GM12878 (cell line): ENCODE data around the gene JADE3.

ENCODE experiments used
- ATF7 ChIP-seq: fragments of 450-650 bp; IDR thresholded peaks from 2 replicates; pipeline ENCODE4 v1.6.1; 2016; ENCODE audit warnings: low read depth, mild to moderate bottlenecking
- BMI1 ChIP-seq: fragments of 450-650 bp; IDR thresholded peaks from 2 replicates; pipeline ENCODE4 v1.6.1; 2016; ENCODE audit warnings: mild to moderate bottlenecking, moderate library complexity, borderline replicate concordance
- EGR1 ChIP-seq, 2 experiments: IDR thresholded peaks; 1 replicate in 1 of 2; 2 replicates in 1 of 2; pipeline ENCODE4 v1.6.1; 2011 to 2012; ENCODE audit warnings: low read depth in 2 of 2, low read length in 2 of 2, borderline replicate concordance in 1 of 2, mild to moderate bottlenecking in 1 of 2, moderate library complexity in 1 of 2
- EZH2 ChIP-seq: IDR thresholded peaks from 2 replicates; pipeline ENCODE4 v1.6.1; 2012; ENCODE audit warnings: low read depth, mild to moderate bottlenecking, control low read depth, inconsistent platforms, low read length, borderline replicate concordance; ENCODE audit not compliant: control insufficient read depth
- FOS ChIP-seq: IDR thresholded peaks from 3 replicates; pipeline ENCODE4 v1.6.1; 2011; ENCODE audit warnings: borderline replicate concordance; ENCODE audit not compliant: insufficient read length; ENCODE audit errors: extremely low read depth
- POLR2AphosphoS5 ChIP-seq: IDR thresholded peaks from 2 replicates; pipeline ENCODE4 v1.6.1; 2011; ENCODE audit warnings: mild to moderate bottlenecking, low read length, inconsistent platforms
- SRF ChIP-seq, 2 experiments: IDR thresholded peaks; 2 replicates each; pipeline ENCODE4 v1.6.1; 2011; ENCODE audit warnings: low read depth in 2 of 2, low read length in 2 of 2, mild to moderate bottlenecking in 1 of 2, moderate library complexity in 1 of 2
- TAF1 ChIP-seq: IDR thresholded peaks from 2 replicates; pipeline ENCODE4 v1.6.1; 2011; ENCODE audit warnings: mild to moderate bottlenecking, low read depth, low read length, borderline replicate concordance
- TF ChIP-seq, protein P1 (sequence below): IDR thresholded peaks from 2 replicates; pipeline ENCODE4 v1.6.1; 2012; ENCODE audit warnings: mild to moderate bottlenecking, low read depth, low read length
- TF ChIP-seq, protein P2 (sequence below), 3 experiments: IDR thresholded peaks in 2 of 3; conservative IDR thresholded peaks in 1 of 3; 2 replicates each; pipeline ENCODE4 v1.5.1; 2011; ENCODE audit warnings: low read depth in 3 of 3, low read length in 3 of 3, mild to moderate bottlenecking in 3 of 3, control low read depth in 2 of 3, moderate library complexity in 2 of 3, inconsistent platforms in 1 of 3, mixed read lengths in 1 of 3; ENCODE audit not compliant: control insufficient read depth in 2 of 3, insufficient read depth in 1 of 3; ENCODE audit errors: extremely low read depth in 1 of 3
- TF ChIP-seq, protein P3 (sequence below): IDR thresholded peaks from 2 replicates; pipeline ENCODE4 v1.6.1; 2011; ENCODE audit warnings: borderline replicate concordance, low read depth, mild to moderate bottlenecking, moderate library complexity, mixed read lengths, low read length; ENCODE audit not compliant: insufficient read depth; ENCODE audit errors: extremely low read length
- TF ChIP-seq, protein P4 (sequence below): fragments of 450-650 bp; IDR thresholded peaks from 2 replicates; pipeline ENCODE4 v1.6.1; 2017; ENCODE audit warnings: antibody characterized with exemption, mild to moderate bottlenecking, moderate library complexity

DNA sequence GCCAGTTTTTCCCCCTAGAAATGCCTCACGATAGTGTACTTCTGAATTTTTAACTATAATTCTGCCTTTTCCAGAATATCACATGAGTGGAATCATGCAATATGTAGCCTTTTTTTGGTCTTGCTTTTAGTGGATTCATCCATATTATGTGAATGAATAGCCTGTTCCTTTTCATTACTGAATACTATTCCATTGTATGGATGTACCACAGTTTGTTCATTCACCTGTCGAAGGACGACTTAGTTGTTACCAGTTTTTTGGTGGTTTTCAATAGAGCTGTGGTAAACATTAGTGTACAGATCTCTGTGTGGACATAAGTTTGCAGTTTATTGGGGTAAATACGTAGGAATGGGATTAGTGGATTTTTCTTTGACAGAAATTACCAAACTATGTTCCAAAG is 8.0 kb downstream of the JADE3 start:
- TF ChIP-seq, protein P1, sequence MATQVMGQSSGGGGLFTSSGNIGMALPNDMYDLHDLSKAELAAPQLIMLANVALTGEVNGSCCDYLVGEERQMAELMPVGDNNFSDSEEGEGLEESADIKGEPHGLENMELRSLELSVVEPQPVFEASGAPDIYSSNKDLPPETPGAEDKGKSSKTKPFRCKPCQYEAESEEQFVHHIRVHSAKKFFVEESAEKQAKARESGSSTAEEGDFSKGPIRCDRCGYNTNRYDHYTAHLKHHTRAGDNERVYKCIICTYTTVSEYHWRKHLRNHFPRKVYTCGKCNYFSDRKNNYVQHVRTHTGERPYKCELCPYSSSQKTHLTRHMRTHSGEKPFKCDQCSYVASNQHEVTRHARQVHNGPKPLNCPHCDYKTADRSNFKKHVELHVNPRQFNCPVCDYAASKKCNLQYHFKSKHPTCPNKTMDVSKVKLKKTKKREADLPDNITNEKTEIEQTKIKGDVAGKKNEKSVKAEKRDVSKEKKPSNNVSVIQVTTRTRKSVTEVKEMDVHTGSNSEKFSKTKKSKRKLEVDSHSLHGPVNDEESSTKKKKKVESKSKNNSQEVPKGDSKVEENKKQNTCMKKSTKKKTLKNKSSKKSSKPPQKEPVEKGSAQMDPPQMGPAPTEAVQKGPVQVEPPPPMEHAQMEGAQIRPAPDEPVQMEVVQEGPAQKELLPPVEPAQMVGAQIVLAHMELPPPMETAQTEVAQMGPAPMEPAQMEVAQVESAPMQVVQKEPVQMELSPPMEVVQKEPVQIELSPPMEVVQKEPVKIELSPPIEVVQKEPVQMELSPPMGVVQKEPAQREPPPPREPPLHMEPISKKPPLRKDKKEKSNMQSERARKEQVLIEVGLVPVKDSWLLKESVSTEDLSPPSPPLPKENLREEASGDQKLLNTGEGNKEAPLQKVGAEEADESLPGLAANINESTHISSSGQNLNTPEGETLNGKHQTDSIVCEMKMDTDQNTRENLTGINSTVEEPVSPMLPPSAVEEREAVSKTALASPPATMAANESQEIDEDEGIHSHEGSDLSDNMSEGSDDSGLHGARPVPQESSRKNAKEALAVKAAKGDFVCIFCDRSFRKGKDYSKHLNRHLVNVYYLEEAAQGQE = no peak
- TF ChIP-seq, protein P2, sequence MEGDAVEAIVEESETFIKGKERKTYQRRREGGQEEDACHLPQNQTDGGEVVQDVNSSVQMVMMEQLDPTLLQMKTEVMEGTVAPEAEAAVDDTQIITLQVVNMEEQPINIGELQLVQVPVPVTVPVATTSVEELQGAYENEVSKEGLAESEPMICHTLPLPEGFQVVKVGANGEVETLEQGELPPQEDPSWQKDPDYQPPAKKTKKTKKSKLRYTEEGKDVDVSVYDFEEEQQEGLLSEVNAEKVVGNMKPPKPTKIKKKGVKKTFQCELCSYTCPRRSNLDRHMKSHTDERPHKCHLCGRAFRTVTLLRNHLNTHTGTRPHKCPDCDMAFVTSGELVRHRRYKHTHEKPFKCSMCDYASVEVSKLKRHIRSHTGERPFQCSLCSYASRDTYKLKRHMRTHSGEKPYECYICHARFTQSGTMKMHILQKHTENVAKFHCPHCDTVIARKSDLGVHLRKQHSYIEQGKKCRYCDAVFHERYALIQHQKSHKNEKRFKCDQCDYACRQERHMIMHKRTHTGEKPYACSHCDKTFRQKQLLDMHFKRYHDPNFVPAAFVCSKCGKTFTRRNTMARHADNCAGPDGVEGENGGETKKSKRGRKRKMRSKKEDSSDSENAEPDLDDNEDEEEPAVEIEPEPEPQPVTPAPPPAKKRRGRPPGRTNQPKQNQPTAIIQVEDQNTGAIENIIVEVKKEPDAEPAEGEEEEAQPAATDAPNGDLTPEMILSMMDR (IDR thresholded peaks at IDR 0.05 in 2 of 3, conservative IDR thresholded peaks at IDR 0.05 in 1 of 3; ENCODE audit: control insufficient read depth in 2 of 3, extremely low read depth in 1 of 3, insufficient read depth in 1 of 3, low read depth in 3 of 3, low read length in 3 of 3) = no peak
- no peak for TF ChIP-seq EGR1 (IDR thresholded peaks at IDR 0.05; ENCODE audit: borderline replicate concordance in 1 of 2, low read depth in 2 of 2, low read length in 2 of 2)
- TF ChIP-seq EZH2 = no peak
- no peak for TF ChIP-seq POLR2AphosphoS5
- TF ChIP-seq BMI1 = no peak
- TF ChIP-seq TAF1 = no peak
- no peak for TF ChIP-seq FOS
- TF ChIP-seq SRF (IDR thresholded peaks at IDR 0.05; ENCODE audit: low read depth in 2 of 2, low read length in 2 of 2) = no peak
- TF ChIP-seq, protein P3, sequence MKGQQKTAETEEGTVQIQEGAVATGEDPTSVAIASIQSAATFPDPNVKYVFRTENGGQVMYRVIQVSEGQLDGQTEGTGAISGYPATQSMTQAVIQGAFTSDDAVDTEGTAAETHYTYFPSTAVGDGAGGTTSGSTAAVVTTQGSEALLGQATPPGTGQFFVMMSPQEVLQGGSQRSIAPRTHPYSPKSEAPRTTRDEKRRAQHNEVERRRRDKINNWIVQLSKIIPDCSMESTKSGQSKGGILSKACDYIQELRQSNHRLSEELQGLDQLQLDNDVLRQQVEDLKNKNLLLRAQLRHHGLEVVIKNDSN = no peak
- TF ChIP-seq ATF7 = no peak
- TF ChIP-seq, protein P4, sequence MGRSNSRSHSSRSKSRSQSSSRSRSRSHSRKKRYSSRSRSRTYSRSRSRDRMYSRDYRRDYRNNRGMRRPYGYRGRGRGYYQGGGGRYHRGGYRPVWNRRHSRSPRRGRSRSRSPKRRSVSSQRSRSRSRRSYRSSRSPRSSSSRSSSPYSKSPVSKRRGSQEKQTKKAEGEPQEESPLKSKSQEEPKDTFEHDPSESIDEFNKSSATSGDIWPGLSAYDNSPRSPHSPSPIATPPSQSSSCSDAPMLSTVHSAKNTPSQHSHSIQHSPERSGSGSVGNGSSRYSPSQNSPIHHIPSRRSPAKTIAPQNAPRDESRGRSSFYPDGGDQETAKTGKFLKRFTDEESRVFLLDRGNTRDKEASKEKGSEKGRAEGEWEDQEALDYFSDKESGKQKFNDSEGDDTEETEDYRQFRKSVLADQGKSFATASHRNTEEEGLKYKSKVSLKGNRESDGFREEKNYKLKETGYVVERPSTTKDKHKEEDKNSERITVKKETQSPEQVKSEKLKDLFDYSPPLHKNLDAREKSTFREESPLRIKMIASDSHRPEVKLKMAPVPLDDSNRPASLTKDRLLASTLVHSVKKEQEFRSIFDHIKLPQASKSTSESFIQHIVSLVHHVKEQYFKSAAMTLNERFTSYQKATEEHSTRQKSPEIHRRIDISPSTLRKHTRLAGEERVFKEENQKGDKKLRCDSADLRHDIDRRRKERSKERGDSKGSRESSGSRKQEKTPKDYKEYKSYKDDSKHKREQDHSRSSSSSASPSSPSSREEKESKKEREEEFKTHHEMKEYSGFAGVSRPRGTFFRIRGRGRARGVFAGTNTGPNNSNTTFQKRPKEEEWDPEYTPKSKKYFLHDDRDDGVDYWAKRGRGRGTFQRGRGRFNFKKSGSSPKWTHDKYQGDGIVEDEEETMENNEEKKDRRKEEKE = no peak
